Panc1 (cell line): ENCODE measurements around the gene DDX31. TPM values are rescaled to one million over a fixed set of nuclear protein-coding genes. Genes with fewer than 3 reads are reported as not detected.

Experiments used
- ATAC-seq: fragments of 200-7000 bp; cut with Tn5 transposase; 2 replicates; pipeline ENCODE4 v1.9.1; 2020; ENCODE audit warnings: mild to moderate bottlenecking, moderate library complexity
- BruUV-seq: library from RNA; stranded (reverse); fragments of 400-500 nt; replicated peaks from 2 replicates; lab custom pipeline; 2021; lab: Mats Ljungman, UMichigan
- CTCF ChIA-PET: fragments of 300-600 bp; sonication (Branson Sonifier 250); formaldehyde crosslinking; loops from one replicate; lab custom pipeline; 2022; ENCODE audit warnings: antibody characterized with exemption; lab: Charles Lee
- POLR2A ChIA-PET: fragments of 300-600 bp; sonication (Branson Sonifier 250); formaldehyde crosslinking; loops from one replicate; lab custom pipeline; 2022; ENCODE audit warnings: antibody characterized with exemption; lab: Charles Lee
- DNase-seq: peaks from one replicate; pipeline ENCODE4 v3.0.0-alpha.2; 2010; ENCODE audit warnings: low read depth, low spot score
- H3K27ac ChIP-seq: 2 replicates; pipeline ENCODE4 v1.5.1; 2011; ENCODE audit warnings: mild to moderate bottlenecking, low read length, inconsistent platforms
- H3K27me3 ChIP-seq: fragments of 200-500 bp; sonication (Bioruptor generic); 2 replicates; pipeline ENCODE4 v1.6.0; 2014; ENCODE audit warnings: low read length, inconsistent platforms; ENCODE audit not compliant: control insufficient read depth, insufficient read depth
- H3K36me3 ChIP-seq: fragments of 200-500 bp; sonication (Bioruptor generic); 2 replicates; pipeline ENCODE4 v1.5.1; 2014; ENCODE audit warnings: inconsistent platforms, mild to moderate bottlenecking, low read length, moderate library complexity; ENCODE audit not compliant: control insufficient read depth, insufficient read depth
- H3K4me1 ChIP-seq: 2 replicates; pipeline ENCODE4 v1.5.1; 2011; ENCODE audit warnings: inconsistent platforms, mild to moderate bottlenecking, low read length, moderate library complexity; ENCODE audit not compliant: control insufficient read depth, insufficient read depth
- H3K4me3 ChIP-seq, 2 experiments: 2 replicates each; pipeline ENCODE4 v1.5.1; 2011 to 2012; ENCODE audit warnings: low read depth in 2 of 2, low read length in 2 of 2, mild to moderate bottlenecking in 2 of 2, inconsistent platforms in 1 of 2, moderate library complexity in 1 of 2
- H3K9me3 ChIP-seq: fragments of 200-500 bp; sonication (Bioruptor generic); 2 replicates; pipeline ENCODE4 v1.5.1; 2014; ENCODE audit warnings: low read depth, mild to moderate bottlenecking, inconsistent platforms, low read length, moderate library complexity; ENCODE audit not compliant: control insufficient read depth, insufficient read depth
- POLR2AphosphoS5 ChIP-seq: IDR thresholded peaks from 2 replicates; pipeline ENCODE4 v1.6.1; 2012; ENCODE audit warnings: mild to moderate bottlenecking, low read depth, low read length, moderate library complexity
- REST ChIP-seq, 2 experiments: IDR thresholded peaks; 2 replicates each; pipeline ENCODE4 v1.6.1; 2011 to 2012; ENCODE audit warnings: low read depth in 2 of 2, control low read depth in 1 of 2, low read length in 1 of 2, mild to moderate bottlenecking in 1 of 2, moderate library complexity in 1 of 2; ENCODE audit not compliant: insufficient read depth in 1 of 2
- SIN3A ChIP-seq: IDR thresholded peaks from 2 replicates; pipeline ENCODE4 v1.6.1; 2012; ENCODE audit warnings: low read depth, mild to moderate bottlenecking, low read length, moderate library complexity, borderline replicate concordance; ENCODE audit not compliant: insufficient read depth
- TCF7L2 ChIP-seq: IDR thresholded peaks from 2 replicates; pipeline ENCODE4 v1.6.1; 2011; ENCODE audit warnings: mild to moderate bottlenecking, low read depth, low read length, inconsistent platforms
- in situ Hi-C: cut with HindIII; loops from 2 replicates; pipeline ENCODE4 v1.10.0; 2016; ENCODE audit warnings: low sequenced_read_pairs, low pct_unique_long_range_greater_than_20kb
- intact Hi-C: fragments of 100-400 bp; cut with micrococcal nuclease; formaldehyde crosslinking; loops from one replicate; pipeline ENCODE4 v1.10.0; 2022; ENCODE audit not compliant: unreplicated experiment
- total RNA-seq: library from RNA; stranded (reverse); gene quantifications from one replicate; pipeline ENCODE4 v1.2.1, GENCODE V29; 2021; ENCODE audit not compliant: unreplicated experiment
- TF ChIP-seq, protein P1 (sequence below): fragments of 450-650 bp; IDR thresholded peaks from 2 replicates; pipeline ENCODE4 v1.5.1; 2017; ENCODE audit warnings: mild to moderate bottlenecking

Gene DDX31
- total RNA-seq, 1 experiment from 2014 or later: 17.5 TPM

- H3K4me3 ChIP-seq: no peak overlapping the region
- H3K27ac ChIP-seq: no peak overlapping the region
- ATAC-seq (no peak), DNase-seq (no peak)
- in situ Hi-C loops (no loop called here), intact Hi-C loops (no loop called here)
- TF ChIP-seq POLR2AphosphoS5 (no peak), SIN3A (no peak), TCF7L2 (no peak), REST (IDR thresholded peaks at IDR 0.05; ENCODE audit: insufficient read depth in 1 of 2, low read depth in 2 of 2, low read length in 1 of 2) (no peak)
- TF ChIP-seq, protein P1, sequence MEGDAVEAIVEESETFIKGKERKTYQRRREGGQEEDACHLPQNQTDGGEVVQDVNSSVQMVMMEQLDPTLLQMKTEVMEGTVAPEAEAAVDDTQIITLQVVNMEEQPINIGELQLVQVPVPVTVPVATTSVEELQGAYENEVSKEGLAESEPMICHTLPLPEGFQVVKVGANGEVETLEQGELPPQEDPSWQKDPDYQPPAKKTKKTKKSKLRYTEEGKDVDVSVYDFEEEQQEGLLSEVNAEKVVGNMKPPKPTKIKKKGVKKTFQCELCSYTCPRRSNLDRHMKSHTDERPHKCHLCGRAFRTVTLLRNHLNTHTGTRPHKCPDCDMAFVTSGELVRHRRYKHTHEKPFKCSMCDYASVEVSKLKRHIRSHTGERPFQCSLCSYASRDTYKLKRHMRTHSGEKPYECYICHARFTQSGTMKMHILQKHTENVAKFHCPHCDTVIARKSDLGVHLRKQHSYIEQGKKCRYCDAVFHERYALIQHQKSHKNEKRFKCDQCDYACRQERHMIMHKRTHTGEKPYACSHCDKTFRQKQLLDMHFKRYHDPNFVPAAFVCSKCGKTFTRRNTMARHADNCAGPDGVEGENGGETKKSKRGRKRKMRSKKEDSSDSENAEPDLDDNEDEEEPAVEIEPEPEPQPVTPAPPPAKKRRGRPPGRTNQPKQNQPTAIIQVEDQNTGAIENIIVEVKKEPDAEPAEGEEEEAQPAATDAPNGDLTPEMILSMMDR: no peak
- no peaks in the 10 kb centered on the region for H3K9me3 ChIP-seq
- ChIA-PET POLR2A (no interaction called here), CTCF (no interaction called here)
- no peaks in the 10 kb centered on the region for H3K4me1 ChIP-seq
- no peaks in the 10 kb centered on the region for H3K27me3 ChIP-seq
- BruUV-seq: no TSS peak
- H3K36me3 ChIP-seq: peaks cover 20% of the 10 kb centered on the region
These were observed 53.1 kb downstream of the DDX31 start for GRCh38 chr9:132616725-132617124.

DNA sequence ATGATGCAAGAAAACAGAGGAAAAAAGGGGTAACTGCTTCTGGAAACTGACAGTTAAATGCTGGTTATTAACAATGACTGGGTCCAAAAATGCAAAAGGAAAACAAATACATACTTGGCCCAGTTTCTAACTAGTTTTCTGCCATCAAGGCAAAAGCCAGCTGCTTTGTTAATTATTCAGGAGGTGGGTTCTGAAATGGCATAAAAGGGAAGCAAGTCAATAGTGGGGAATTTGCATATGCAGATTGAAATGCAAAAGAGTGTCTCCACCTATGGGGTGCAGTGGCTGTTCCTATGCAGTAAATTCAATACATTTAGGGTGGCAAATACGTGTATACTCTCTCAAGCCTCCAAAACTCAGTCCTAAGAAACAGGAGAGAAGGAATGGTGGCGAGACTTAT lies 54.0 kb downstream of the DDX31 start:
- Histone ChIP-seq H3K27me3 (no peaks in the 10 kb centered on the region), H3K4me1 (no peaks in the 10 kb centered on the region), H3K27ac (no peak overlapping the region), H3K9me3 (no peaks in the 10 kb centered on the region), H3K4me3 (no peak overlapping the region), H3K36me3 (peaks cover 20% of the 10 kb centered on the region)
- in situ Hi-C loops (no loop called here), intact Hi-C loops (no loop called here)
- TF ChIP-seq SIN3A: no peak
- TF ChIP-seq, protein P1: no peak
- TF ChIP-seq POLR2AphosphoS5: no peak
- no peak for TF ChIP-seq REST (IDR thresholded peaks at IDR 0.05; ENCODE audit: insufficient read depth in 1 of 2, low read depth in 2 of 2, low read length in 1 of 2)
- no peak for TF ChIP-seq TCF7L2
- POLR2A ChIA-PET: interaction anchor here (0.6 kb wide), 1 partner anchor 81 kb away, joined by 3 read pairs; no protein-coding TSS in a partner anchor
- CTCF ChIA-PET: no interaction called here
- DNase-seq: no peak
- ATAC-seq: no peak
- BruUV-seq: no TSS peak
